GM12878 (cell line): ENCODE data around the gene NOS1AP. TPM values are rescaled to one million over a fixed set of nuclear protein-coding genes. Genes with fewer than 3 reads are reported as not detected.

ENCODE experiments used
- ATAC-seq: fragments of 200-7000 bp; cut with Tn5 transposase; 3 replicates; pipeline ENCODE4 v1.9.1; 2020; ENCODE audit warnings: mild to moderate bottlenecking, moderate library complexity
- BruUV-seq: library from RNA; stranded (reverse); fragments of 400-500 nt; replicated peaks from 2 replicates; lab custom pipeline; 2021; lab: Mats Ljungman, UMichigan
- CTCF ChIA-PET: fragments of 300-600 bp; sonication (Branson Sonifier 250); formaldehyde crosslinking; extraction: SDS; loops from one replicate; lab custom pipeline; 2021; ENCODE audit warnings: inconsistent platforms; lab: Yijun Ruan, JAX
- POLR2A ChIA-PET: fragments of 350-600 bp; formaldehyde crosslinking; extraction: SDS; loops from one replicate; lab custom pipeline; 2021; ENCODE audit warnings: inconsistent platforms; lab: Charles Lee
- RAD21 ChIA-PET: fragments of 300-600 bp; sonication (Branson Sonifier 250); formaldehyde crosslinking; loops from one replicate; lab custom pipeline; 2023; ENCODE audit warnings: antibody characterized with exemption; ENCODE audit not compliant: unreplicated experiment; lab: Charles Lee
- SMC1A ChIA-PET: fragments of 300-600 bp; sonication (Branson Sonifier 250); formaldehyde crosslinking; loops from one replicate; lab custom pipeline; 2023; ENCODE audit not compliant: unreplicated experiment, uncharacterized antibody; lab: Charles Lee
- DNase-seq: peaks from one replicate; pipeline ENCODE4 v3.0.0-alpha.2; 2011; ENCODE audit warnings: low read depth, low spot score
- FAIRE-seq: peaks from 3 replicates; lab custom pipeline; 2011; peaks lifted over from hg19 to GRCh38; lab: Jason Lieb, UNC
- H2AFZ ChIP-seq: 2 replicates; pipeline ENCODE4 v1.6.0; 2011; ENCODE audit warnings: low read depth, low read length, control low read depth; ENCODE audit not compliant: control insufficient read depth
- H3K27ac ChIP-seq: 2 replicates; pipeline ENCODE4 v1.5.1; 2011; ENCODE audit warnings: control low read depth; ENCODE audit not compliant: control insufficient read depth, insufficient read depth
- H3K27me3 ChIP-seq, 2 experiments: replicated peaks in 1 of 2; 2 replicates each; pipeline versions ENCODE4 v1.6.0 to v1.6.1; 2011; ENCODE audit warnings: low read length in 1 of 2; ENCODE audit not compliant: control insufficient read depth in 2 of 2, insufficient read depth in 2 of 2
- H3K36me3 ChIP-seq, 2 experiments: 2 replicates each; pipeline ENCODE4 v1.5.1; 2011; ENCODE audit warnings: low read length in 1 of 2; ENCODE audit not compliant: control insufficient read depth in 2 of 2, insufficient read depth in 2 of 2
- H3K4me1 ChIP-seq: 2 replicates; pipeline ENCODE4 v1.6.1; 2011; ENCODE audit warnings: mild to moderate bottlenecking, low read length, moderate library complexity, mixed read lengths; ENCODE audit not compliant: control insufficient read depth, insufficient read depth
- H3K4me2 ChIP-seq: 2 replicates; pipeline ENCODE4 v1.6.0; 2011; ENCODE audit warnings: control low read depth; ENCODE audit not compliant: control insufficient read depth, insufficient read depth
- H3K4me3 ChIP-seq: fragments of 200-600 bp; sonication (generic); 2 replicates; pipeline ENCODE4 v1.5.1; 2016
- H3K79me2 ChIP-seq: 2 replicates; pipeline ENCODE4 v1.6.0; 2011; ENCODE audit warnings: low read length; ENCODE audit not compliant: control insufficient read depth, insufficient read depth
- H3K9ac ChIP-seq: 2 replicates; pipeline ENCODE4 v1.8.0; 2011; ENCODE audit warnings: low read length, control low read depth, mixed read lengths; ENCODE audit not compliant: control insufficient read depth, insufficient read depth
- H3K9me3 ChIP-seq: replicated peaks from 3 replicates; pipeline ENCODE4 v1.5.1; 2011; ENCODE audit warnings: mild to moderate bottlenecking, low read length; ENCODE audit not compliant: control insufficient read depth, insufficient read depth
- H4K20me1 ChIP-seq: 2 replicates; pipeline ENCODE4 v1.6.0; 2011; ENCODE audit not compliant: control insufficient read depth, insufficient read depth
- ATF7 ChIP-seq: fragments of 450-650 bp; IDR thresholded peaks from 2 replicates; pipeline ENCODE4 v1.6.1; 2016; ENCODE audit warnings: low read depth, mild to moderate bottlenecking
- BMI1 ChIP-seq: fragments of 450-650 bp; IDR thresholded peaks from 2 replicates; pipeline ENCODE4 v1.6.1; 2016; ENCODE audit warnings: mild to moderate bottlenecking, moderate library complexity, borderline replicate concordance
- E4F1 ChIP-seq: fragments of 450-650 bp; IDR thresholded peaks from 2 replicates; pipeline ENCODE4 v1.6.1; 2018; ENCODE audit warnings: borderline replicate concordance, mild to moderate bottlenecking; ENCODE audit not compliant: partially characterized antibody
- MYC ChIP-seq: IDR thresholded peaks from 2 replicates; pipeline ENCODE4 v1.6.1; 2011; ENCODE audit warnings: mild to moderate bottlenecking, low read length, moderate library complexity, inconsistent platforms; ENCODE audit not compliant: insufficient read depth, insufficient replicate concordance, insufficient read length, severe bottlenecking
- RELA ChIP-seq: fragments of 450-650 bp; IDR thresholded peaks from 2 replicates; pipeline ENCODE4 v1.8.0; 2014; ENCODE audit warnings: borderline replicate concordance; ENCODE audit not compliant: partially characterized antibody
- RELB ChIP-seq: fragments of 450-650 bp; IDR thresholded peaks from 2 replicates; pipeline ENCODE4 v1.6.1; 2017; ENCODE audit warnings: low read depth, mild to moderate bottlenecking, moderate library complexity
- TCF12 ChIP-seq: IDR thresholded peaks from 2 replicates; pipeline ENCODE4 v1.6.1; 2011; ENCODE audit warnings: low read depth, mild to moderate bottlenecking, low read length
- ZBTB11 ChIP-seq: fragments of 450-650 bp; formaldehyde crosslinking; IDR thresholded peaks from 2 replicates; pipeline ENCODE4 v1.5.0; 2022; ENCODE audit warnings: mild to moderate bottlenecking, missing genetic modification characterization
- WGBS: methylation state at CpG from one replicate; pipeline ENCODE4 v1.1.6; 2016; ENCODE audit warnings: low lambda C conversion rate; ENCODE audit not compliant: insufficient replicate concordance, insufficient coverage; ENCODE audit errors: missing lambda C conversion rate; 5-methylcytosine and 5-hydroxymethylcytosine counted together
- in situ Hi-C: fragments of 300-500 bp; cut with MboI; formaldehyde crosslinking; loops from 9 replicates; pipeline ENCODE4 v1.14.3; 2018; ENCODE audit warnings: mixed read lengths
- intact Hi-C: fragments of 100-400 bp; cut with micrococcal nuclease; formaldehyde crosslinking; loops from one replicate; pipeline ENCODE4 v1.14.2; 2022; ENCODE audit not compliant: unreplicated experiment
- polyA plus RNA-seq, 11 experiments: library from polyadenylated mRNA; depleted of rRNA in 4 of 11; unstranded in 6 of 11; stranded (reverse) in 5 of 11; fragments of >200 nt; fragmentation: Nextera tagmentation in 4 of 11; fragmentation: Illumina TruSeq in 1 of 11; extraction: Ambion mirVana in 4 of 11; extraction: Trizol in 1 of 11; gene quantifications; 1 replicate in 1 of 11; 2 replicates in 10 of 11; pipeline versions ENCODE4 v1.2.1 to v1.2.3, GENCODE V29; 2011 to 2016; ENCODE audit warnings: inconsistent platforms in 2 of 11, missing spikeins in 2 of 11, low read depth in 1 of 11
- total RNA-seq, 4 experiments: library from RNA; depleted of rRNA in 3 of 4; stranded (reverse); fragments of >200 nt in 3 of 4; fragmentation: Illumina TruSeq in 1 of 4; extraction: Trizol in 1 of 4; gene quantifications; 2 replicates each; pipeline versions ENCODE4 v1.2.1 to v1.2.3, GENCODE V29; 2013 to 2021

NOS1AP gene
- total and polyA plus RNA-seq, 10 of the 15 experiments (the other 5 are each of a cell fraction or from before 2014, with no cell fraction given): 0.03 to 0.15 TPM; not detected in 8

- intact Hi-C loops: no loop called here
- no peak for DNase-seq
- ChIA-PET CTCF (no interaction called here), POLR2A (no interaction called here), SMC1A (no interaction called here), RAD21 (no interaction called here)
- 34% methylated on average over 7 of the region's 7 CpGs for WGBS
- Histone ChIP-seq H3K79me2 (no peaks in the 10 kb centered on the region), H3K9ac (no peak overlapping the region), H3K4me1 (no peaks in the 10 kb centered on the region), H3K4me2 (no peak overlapping the region), H2AFZ (no peak overlapping the region), H4K20me1 (no peaks in the 10 kb centered on the region), H3K27me3 (no peaks in the 10 kb centered on the region), H3K36me3 (no peaks in the 10 kb centered on the region), H3K9me3 (no peaks in the 10 kb centered on the region), H3K27ac (no peak overlapping the region), H3K4me3 (no peak overlapping the region)
- FAIRE-seq: no peak
- BruUV-seq: no TSS peak
- in situ Hi-C loops: no loop called here
- no peak for TF ChIP-seq TCF12
- TF ChIP-seq MYC: no peak
- TF ChIP-seq E4F1: no peak
- TF ChIP-seq RELB: no peak
- no peak for TF ChIP-seq BMI1
- TF ChIP-seq ATF7: no peak
- TF ChIP-seq RELA: no peak
- TF ChIP-seq ZBTB11: no peak
- ATAC-seq: no peak
Observed at GRCh38 chr1:162161916-162162550, 92.5 kb downstream of the NOS1AP start.
